Activated T-helper 1 cell treated with Interleukin-2 at 50 U/mL for 16 hours (primary cell): ENCODE data around the gene CFAP92.

Experiments used
- DNase-seq: peaks from one replicate; pipeline ENCODE4 v3.0.0-alpha.2; 2020; ENCODE audit warnings: low read depth

CFAP92 gene

GRCh38 chr3:129006864-129007263, 13.0 kb upstream of the CFAP92 start:
- no peak for DNase-seq

- DNase-seq, result no peak
Measured at GRCh38 chr3:129005526-129006303, 11.8 kb upstream of the CFAP92 start.

- DNase-seq, result no peak
Measured at GRCh38 chr3:129004639-129005295, 10.9 kb upstream of the CFAP92 start.

GRCh38 chr3:129003578-129004112, 9.8 kb upstream of the CFAP92 start:
- DNase-seq, result peak; percentile 45

- no peak for DNase-seq
Measured at GRCh38 chr3:129002573-129003569, 9.0 kb upstream of the CFAP92 start.

- no peak for DNase-seq
Measured at GRCh38 chr3:129001806-129002572, 8.1 kb upstream of the CFAP92 start.

GRCh38 chr3:129001101-129001805, 7.4 kb upstream of the CFAP92 start, which contains the start of gene EFCC1:
Gene EFCC1 (plus strand): TSS chr3:129001304. CDS start chr3:129001629, 325 bp downstream.
- no peak for DNase-seq

GRCh38 chr3:129000742-129001100, 6.8 kb upstream of the CFAP92 start:
- DNase-seq, result no peak

GRCh38 chr3:128999102-128999501, 5.2 kb upstream of the CFAP92 start:
- no peak for DNase-seq

GRCh38 chr3:128998561-128998960, 4.7 kb upstream of the CFAP92 start:
- no peak for DNase-seq

- no peak for DNase-seq
Measured at GRCh38 chr3:128997486-128998133, 3.7 kb upstream of the CFAP92 start.

- DNase-seq, result no peak
Measured at GRCh38 chr3:128996726-128997125, 2.9 kb upstream of the CFAP92 start.

- no peak for DNase-seq
Measured at GRCh38 chr3:128996200-128996599, 2.3 kb upstream of the CFAP92 start.

- no peak for DNase-seq
Measured at GRCh38 chr3:128995737-128996136, 1.9 kb upstream of the CFAP92 start.

GRCh38 chr3:128994581-128995546, 988 bp upstream of the CFAP92 start:
- DNase-seq, result no peak

GRCh38 chr3:128994173-128994512, 267 bp upstream of the CFAP92 start:
- no peak for DNase-seq

GRCh38 chr3:128992926-128993460, 883 bp downstream of the CFAP92 start:
- DNase-seq, result no peak

GRCh38 chr3:128991355-128991895, 2.5 kb downstream of the CFAP92 start:
- no peak for DNase-seq
